Suprapubic skin (tissue), 4 donors: ENCODE data around the gene TNS3.

Experiments
- EP300 ChIP-seq: sonication (generic); formaldehyde crosslinking; IDR thresholded peaks from one replicate; pipeline ENCODE4 v1.6.1; 2017; ENCODE audit warnings: antibody characterized with exemption
- POLR2A ChIP-seq, 2 donors: fragments of 450-650 bp; IDR thresholded peaks; one replicate each; pipeline ENCODE4 v1.6.1; 2017; ENCODE audit warnings: antibody characterized with exemption in 2 of 2, mild to moderate bottlenecking in 2 of 2, moderate library complexity in 2 of 2
- POLR2AphosphoS5 ChIP-seq, 3 donors: sonication (generic); formaldehyde crosslinking; IDR thresholded peaks; one replicate each; pipeline ENCODE4 v1.6.1; 2017; ENCODE audit warnings: antibody characterized with exemption in 3 of 3
- TF ChIP-seq, protein P1 (sequence below), 2 donors: fragments of 200-600 bp in 1 of 2; fragments of 450-650 bp in 1 of 2; sonication (generic) in 1 of 2; IDR thresholded peaks; one replicate each; pipeline ENCODE4 v1.5.1; 2016 to 2019; ENCODE audit warnings: antibody characterized with exemption in 2 of 2, mild to moderate bottlenecking in 1 of 2, moderate library complexity in 1 of 2

GRCh38 chr7:47253650-47254080, 328.2 kb downstream of the TNS3 start:
- TF ChIP-seq, protein P1, sequence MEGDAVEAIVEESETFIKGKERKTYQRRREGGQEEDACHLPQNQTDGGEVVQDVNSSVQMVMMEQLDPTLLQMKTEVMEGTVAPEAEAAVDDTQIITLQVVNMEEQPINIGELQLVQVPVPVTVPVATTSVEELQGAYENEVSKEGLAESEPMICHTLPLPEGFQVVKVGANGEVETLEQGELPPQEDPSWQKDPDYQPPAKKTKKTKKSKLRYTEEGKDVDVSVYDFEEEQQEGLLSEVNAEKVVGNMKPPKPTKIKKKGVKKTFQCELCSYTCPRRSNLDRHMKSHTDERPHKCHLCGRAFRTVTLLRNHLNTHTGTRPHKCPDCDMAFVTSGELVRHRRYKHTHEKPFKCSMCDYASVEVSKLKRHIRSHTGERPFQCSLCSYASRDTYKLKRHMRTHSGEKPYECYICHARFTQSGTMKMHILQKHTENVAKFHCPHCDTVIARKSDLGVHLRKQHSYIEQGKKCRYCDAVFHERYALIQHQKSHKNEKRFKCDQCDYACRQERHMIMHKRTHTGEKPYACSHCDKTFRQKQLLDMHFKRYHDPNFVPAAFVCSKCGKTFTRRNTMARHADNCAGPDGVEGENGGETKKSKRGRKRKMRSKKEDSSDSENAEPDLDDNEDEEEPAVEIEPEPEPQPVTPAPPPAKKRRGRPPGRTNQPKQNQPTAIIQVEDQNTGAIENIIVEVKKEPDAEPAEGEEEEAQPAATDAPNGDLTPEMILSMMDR (IDR thresholded peaks at IDR 0.05) = no peak
- TF ChIP-seq POLR2AphosphoS5 (IDR thresholded peaks at IDR 0.05) = no peak
- TF ChIP-seq EP300 = no peak
- TF ChIP-seq POLR2A (IDR thresholded peaks at IDR 0.05) = no peak
